Activated CD4-positive, alpha-beta T cell treated with anti-CD3 and anti-CD28 coated beads for 24 hours (primary cell): ENCODE data around the gene SLITRK4.

Source experiments
- DNase-seq, 2 donors: peaks; one replicate each; pipeline ENCODE4 v3.0.0-alpha.2; 2020; ENCODE audit warnings: low read depth in 2 of 2

Gene SLITRK4, protein sequence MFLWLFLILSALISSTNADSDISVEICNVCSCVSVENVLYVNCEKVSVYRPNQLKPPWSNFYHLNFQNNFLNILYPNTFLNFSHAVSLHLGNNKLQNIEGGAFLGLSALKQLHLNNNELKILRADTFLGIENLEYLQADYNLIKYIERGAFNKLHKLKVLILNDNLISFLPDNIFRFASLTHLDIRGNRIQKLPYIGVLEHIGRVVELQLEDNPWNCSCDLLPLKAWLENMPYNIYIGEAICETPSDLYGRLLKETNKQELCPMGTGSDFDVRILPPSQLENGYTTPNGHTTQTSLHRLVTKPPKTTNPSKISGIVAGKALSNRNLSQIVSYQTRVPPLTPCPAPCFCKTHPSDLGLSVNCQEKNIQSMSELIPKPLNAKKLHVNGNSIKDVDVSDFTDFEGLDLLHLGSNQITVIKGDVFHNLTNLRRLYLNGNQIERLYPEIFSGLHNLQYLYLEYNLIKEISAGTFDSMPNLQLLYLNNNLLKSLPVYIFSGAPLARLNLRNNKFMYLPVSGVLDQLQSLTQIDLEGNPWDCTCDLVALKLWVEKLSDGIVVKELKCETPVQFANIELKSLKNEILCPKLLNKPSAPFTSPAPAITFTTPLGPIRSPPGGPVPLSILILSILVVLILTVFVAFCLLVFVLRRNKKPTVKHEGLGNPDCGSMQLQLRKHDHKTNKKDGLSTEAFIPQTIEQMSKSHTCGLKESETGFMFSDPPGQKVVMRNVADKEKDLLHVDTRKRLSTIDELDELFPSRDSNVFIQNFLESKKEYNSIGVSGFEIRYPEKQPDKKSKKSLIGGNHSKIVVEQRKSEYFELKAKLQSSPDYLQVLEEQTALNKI

DNA sequence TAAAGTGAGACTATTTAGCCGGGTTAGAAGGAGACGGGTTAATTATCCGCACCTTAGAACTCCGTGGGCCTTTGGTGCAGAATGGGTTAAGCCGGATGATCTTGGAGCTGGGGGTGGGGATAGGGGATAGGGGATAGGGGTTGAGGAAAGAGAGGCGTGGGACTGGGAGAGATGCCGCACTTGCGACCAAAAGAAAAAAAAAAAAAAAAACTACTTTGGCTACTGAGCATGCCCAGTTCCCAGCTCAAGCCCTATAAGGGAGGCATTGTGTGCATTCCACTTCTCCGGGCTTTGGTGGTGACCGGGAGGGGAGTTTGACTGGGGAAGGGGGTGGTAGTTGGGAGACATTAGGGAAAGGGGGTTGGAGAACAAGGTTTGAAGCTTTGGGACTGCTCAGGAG lies at the start of gene SLITRK4:
Gene SLITRK4 (minus strand): TSS at position 187 of the 400 bp plus-strand sequence. CDS start 4,993 bp downstream, outside the sequence.
- no peak for DNase-seq

- no peak for DNase-seq
These were observed 47.6 kb upstream of the SLITRK4 start for GRCh38 chrX:143683486-143683885.

- no peak for DNase-seq
These were observed 39.0 kb upstream of the SLITRK4 start for GRCh38 chrX:143674926-143675325.

DNA sequence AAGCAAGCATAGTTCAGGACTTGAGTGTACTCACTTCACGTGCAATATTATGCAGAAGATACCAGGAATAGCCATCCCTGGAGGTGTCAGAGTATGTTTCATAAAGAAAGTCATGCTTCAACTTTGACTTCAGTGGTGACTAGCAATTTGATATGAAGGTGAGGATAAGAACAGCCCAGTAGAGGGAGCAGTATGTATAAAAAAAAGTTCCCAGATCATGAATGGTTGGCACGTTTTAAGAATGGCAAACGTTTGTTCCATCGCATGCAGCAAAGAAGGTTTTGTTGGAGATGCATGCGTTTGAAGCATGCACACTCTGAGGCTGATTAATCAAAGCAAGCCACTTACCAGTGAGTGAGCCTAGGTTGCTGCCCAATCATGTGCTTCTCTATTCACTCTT lies 33.5 kb upstream of the SLITRK4 start:
- no peak for DNase-seq

DNA sequence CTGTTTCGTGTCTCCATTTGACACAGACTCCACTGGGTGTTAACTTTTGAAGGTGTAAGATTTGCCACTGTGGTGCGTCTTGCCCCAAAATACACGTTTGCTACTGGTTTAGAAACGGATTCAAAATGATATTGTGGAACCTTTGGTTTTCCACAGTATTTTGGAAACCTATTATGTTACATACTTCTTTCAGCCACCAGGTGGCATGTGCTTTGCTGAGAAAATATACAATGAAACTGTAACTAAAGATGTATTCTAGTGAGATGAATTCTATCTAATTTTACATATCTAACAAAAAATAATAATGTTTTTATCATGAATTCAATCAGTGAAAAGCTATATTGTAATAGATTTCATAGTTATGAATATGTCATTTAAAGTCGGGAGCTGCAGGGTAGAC lies 28.4 kb upstream of the SLITRK4 start:
- no peak for DNase-seq

DNA sequence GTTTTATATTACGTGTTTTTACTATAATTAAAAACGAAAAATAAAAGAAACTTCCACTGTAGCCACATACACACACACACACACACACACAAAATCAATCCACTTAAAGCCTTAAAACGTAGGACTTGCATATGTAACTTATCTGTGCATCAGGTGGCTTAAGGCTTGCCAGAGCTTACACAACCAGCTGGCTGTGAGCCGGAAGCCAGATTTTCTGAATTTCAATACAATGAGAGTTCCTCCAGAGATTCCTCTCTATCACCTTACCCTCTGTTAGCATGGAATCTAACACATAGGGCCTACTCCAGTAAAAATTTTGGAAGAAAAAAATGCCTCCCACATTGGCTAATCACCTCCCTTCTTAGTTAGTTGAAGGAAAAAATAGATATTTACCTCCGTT lies 27.9 kb upstream of the SLITRK4 start:
- DNase-seq: no peak

GRCh38 chrX:143661286-143661685 lies 25.4 kb upstream of the SLITRK4 start:
- no peak for DNase-seq

DNA sequence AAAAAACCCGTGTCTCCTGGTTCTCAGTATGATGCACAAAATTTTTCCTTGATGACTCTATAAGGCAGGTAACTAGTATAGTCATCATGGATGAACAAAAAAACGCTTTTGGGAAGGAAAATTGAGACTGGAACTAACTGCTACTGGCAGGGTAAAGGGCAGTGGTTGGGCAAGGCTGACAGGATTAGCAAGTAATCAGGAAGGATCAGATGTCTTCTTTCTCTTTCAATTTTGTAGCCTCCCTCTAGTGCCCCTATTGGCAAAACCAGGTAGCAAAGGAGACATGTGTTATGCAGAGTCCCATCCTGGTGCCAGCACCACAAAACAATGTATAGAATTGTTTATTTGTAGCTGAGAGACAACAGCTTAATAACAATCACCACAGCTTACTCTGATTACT lies 12.8 kb upstream of the SLITRK4 start:
- DNase-seq: no peak

GRCh38 chrX:143642426-143642825 lies 6.5 kb upstream of the SLITRK4 start:
- DNase-seq: no peak

DNA sequence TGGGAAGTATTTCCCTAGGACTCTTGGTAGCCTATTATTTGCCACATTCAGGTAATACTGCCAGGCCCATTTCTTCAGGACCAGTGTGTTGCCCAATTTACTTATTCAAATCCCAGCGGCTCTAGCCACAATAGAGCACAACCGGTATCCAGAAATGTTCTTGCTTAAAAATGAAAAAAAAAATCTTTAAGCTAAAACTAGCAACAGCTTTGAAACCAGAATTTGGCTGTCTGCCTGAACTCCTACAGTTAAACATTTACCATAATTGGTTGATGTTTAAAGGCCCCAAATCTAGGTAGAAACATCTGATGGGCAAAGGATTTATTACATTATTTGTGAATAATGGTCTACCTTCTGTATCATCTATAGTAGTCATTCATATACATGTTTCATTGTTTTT lies 930 bp upstream of the SLITRK4 start:
- DNase-seq: no peak

- DNase-seq: no peak
These were observed 1.0 kb downstream of the SLITRK4 start for GRCh38 chrX:143634663-143635455.

DNA sequence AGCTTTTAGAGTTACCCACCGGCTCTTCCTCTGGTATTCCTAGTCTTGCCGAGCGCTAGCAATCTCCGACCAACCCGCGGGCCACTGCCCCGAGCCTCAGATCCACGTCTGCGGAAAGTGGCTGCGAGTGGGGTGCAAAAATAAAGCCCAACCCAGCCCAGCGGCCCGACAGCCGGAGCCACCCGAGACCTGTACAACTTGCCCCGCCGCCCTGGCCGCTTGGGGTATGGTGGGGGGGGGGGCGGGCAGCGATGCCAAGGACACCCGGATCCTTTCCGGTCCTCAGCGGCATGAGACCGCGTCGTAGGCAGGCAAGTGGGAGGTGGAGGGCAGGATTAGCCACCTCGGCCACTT lies 1.6 kb downstream of the SLITRK4 start:
- DNase-seq: no peak

- DNase-seq: no peak
These were observed 2.2 kb downstream of the SLITRK4 start for GRCh38 chrX:143633461-143634308.

- no peak for DNase-seq
These were observed 3.1 kb downstream of the SLITRK4 start for GRCh38 chrX:143632625-143633410.

DNA sequence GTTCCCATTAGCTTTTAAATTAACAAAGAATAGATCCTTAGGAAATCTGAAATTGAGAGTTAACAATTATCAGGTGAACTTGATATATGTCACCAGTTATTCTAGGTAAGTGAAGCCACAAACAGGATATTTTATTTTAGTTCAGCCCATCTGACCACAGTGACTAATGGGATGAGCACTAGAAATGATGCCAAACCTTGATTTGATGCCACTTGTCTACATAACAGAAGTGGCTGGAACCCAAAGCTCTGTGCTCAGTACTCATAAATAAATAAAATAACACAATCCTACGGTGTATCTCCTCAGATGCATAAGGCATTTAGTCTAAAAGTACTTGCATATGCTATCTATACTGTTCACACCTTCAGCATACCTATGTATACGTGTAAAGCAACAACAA lies 12.2 kb downstream of the SLITRK4 start:
- no peak for DNase-seq

GRCh38 chrX:143621276-143621675 lies 14.6 kb downstream of the SLITRK4 start:
- no peak for DNase-seq

DNA sequence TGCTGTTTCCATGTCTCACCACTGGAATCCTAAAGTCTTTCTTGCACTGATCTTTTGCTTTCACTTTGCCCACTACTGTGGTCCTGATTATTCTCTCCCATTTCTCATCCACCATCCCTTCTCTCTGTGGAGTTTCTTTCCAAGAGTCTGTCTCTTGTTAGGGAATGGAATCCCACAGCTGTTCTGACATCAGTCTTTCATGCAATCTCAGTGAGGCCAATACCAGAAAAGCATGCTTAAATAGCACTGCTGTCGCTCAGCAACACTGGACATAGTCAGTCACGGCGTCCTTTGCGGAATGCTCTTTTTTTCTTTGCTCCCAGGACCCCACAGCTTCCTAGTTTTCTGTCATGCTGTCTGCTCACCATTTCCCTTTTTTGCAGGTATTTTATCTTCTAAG lies 20.1 kb downstream of the SLITRK4 start:
- no peak for DNase-seq

- DNase-seq: no peak
These were observed 34.1 kb downstream of the SLITRK4 start for GRCh38 chrX:143601809-143602208.

DNA sequence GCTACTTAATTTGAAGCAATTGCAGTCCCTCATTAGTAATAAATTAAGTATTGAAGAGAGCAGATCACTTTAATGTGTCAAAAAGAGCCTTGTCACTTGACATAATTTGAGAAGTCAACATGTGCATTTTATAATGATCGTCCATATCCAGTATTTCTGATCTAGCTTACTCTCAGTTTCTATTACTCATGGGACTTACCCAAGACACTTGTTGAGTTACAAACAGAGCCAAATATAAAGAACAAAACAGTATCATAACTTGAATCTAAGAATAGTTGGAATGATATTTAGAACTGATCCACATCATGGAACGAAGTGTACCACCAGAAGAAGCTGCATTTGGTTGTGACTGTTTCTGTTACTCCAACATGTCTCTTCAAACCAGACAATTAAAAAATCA lies 54.7 kb downstream of the SLITRK4 start:
- no peak for DNase-seq

DNA sequence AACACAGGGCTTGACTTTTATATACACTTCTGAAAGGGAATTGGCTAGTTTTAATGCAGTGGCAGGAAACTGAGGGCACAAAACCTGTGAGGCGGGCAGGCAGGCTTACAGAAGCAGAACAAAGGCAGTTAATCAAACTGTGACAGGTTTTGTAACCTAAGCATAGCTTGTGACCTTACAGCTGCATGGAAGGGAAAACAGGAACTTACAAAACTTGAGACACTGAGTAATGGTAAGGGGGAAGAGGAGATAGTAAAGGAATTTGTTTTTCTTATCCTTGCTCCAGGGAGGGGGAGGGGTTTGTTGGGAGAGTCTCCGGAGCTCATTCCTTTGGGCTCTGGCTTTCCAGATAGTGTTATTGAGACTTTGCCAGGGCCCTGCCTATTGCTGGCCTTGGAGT lies 55.6 kb downstream of the SLITRK4 start:
- DNase-seq: no peak
